ENCODE data around the gene ACER1.
"Not testable (repeated sequence)": the region's sequence is repeated elsewhere in the genome, so short reads cannot be mapped to it uniquely, and the experiment has no call there.

ACER1 gene

GRCh38 chr19:6355321-6356040 is 22.1 kb upstream of the ACER1 start:
- H3K79me2 ChIP-seq (ENCODE audit: control insufficient read depth, insufficient read depth, low read length, unreplicated experiment); H3K27me3 ChIP-seq (ENCODE audit: insufficient read depth, low read length); H3K4me1 ChIP-seq (ENCODE audit: control insufficient read depth, insufficient read depth, low read length, unreplicated experiment); H3K27ac ChIP-seq (ENCODE audit: low read depth, low read length); H2AFZ ChIP-seq (ENCODE audit: low read length, unreplicated experiment); H3K36me3 ChIP-seq (ENCODE audit: insufficient read depth, low read length); H3K4me3 ChIP-seq (ENCODE audit: low read depth, low read length): not testable (repeated sequence)

- H3K4me3 ChIP-seq (ENCODE audit: low read depth, low read length) = no peak overlapping the region
- H3K27me3 ChIP-seq (ENCODE audit: insufficient read depth, low read length) = no peaks in the 10 kb centered on the region
- H3K36me3 ChIP-seq (ENCODE audit: insufficient read depth, low read length) = no peaks in the 10 kb centered on the region
- H3K27ac ChIP-seq (ENCODE audit: low read depth, low read length) = no peak overlapping the region
- H3K4me1 ChIP-seq (ENCODE audit: control insufficient read depth, insufficient read depth, low read length, unreplicated experiment) = no peaks in the 10 kb centered on the region
- H2AFZ ChIP-seq (ENCODE audit: low read length, unreplicated experiment) = no peak overlapping the region
- no peaks in the 10 kb centered on the region for H3K79me2 ChIP-seq (ENCODE audit: control insufficient read depth, insufficient read depth, low read length, unreplicated experiment)
These were observed 20.8 kb upstream of the ACER1 start for GRCh38 chr19:6354098-6354674.

- Histone ChIP-seq H3K27me3 (ENCODE audit: insufficient read depth, low read length) (no peaks in the 10 kb centered on the region), H3K4me3 (ENCODE audit: low read depth, low read length) (no peak overlapping the region), H3K27ac (ENCODE audit: low read depth, low read length) (no peak overlapping the region), H2AFZ (ENCODE audit: low read length, unreplicated experiment) (no peak overlapping the region), H3K79me2 (ENCODE audit: control insufficient read depth, insufficient read depth, low read length, unreplicated experiment) (no peaks in the 10 kb centered on the region), H3K4me1 (ENCODE audit: control insufficient read depth, insufficient read depth, low read length, unreplicated experiment) (no peaks in the 10 kb centered on the region), H3K36me3 (ENCODE audit: insufficient read depth, low read length) (no peaks in the 10 kb centered on the region)
These were observed 19.2 kb upstream of the ACER1 start for GRCh38 chr19:6352381-6353165.

GRCh38 chr19:6350688-6351087 is 17.3 kb upstream of the ACER1 start:
- Histone ChIP-seq H3K4me1 (ENCODE audit: control insufficient read depth, insufficient read depth, low read length, unreplicated experiment) (no peaks in the 10 kb centered on the region), H3K36me3 (ENCODE audit: insufficient read depth, low read length) (no peaks in the 10 kb centered on the region), H3K4me3 (ENCODE audit: low read depth, low read length) (no peak overlapping the region), H2AFZ (ENCODE audit: low read length, unreplicated experiment) (no peak overlapping the region), H3K27me3 (ENCODE audit: insufficient read depth, low read length) (no peaks in the 10 kb centered on the region), H3K79me2 (ENCODE audit: control insufficient read depth, insufficient read depth, low read length, unreplicated experiment) (no peaks in the 10 kb centered on the region), H3K27ac (ENCODE audit: low read depth, low read length) (no peak overlapping the region)

GRCh38 chr19:6349271-6349670 is 15.9 kb upstream of the ACER1 start:
- not testable (repeated sequence) for H3K4me3 ChIP-seq (ENCODE audit: low read depth, low read length); H3K27me3 ChIP-seq (ENCODE audit: insufficient read depth, low read length); H2AFZ ChIP-seq (ENCODE audit: low read length, unreplicated experiment); H3K36me3 ChIP-seq (ENCODE audit: insufficient read depth, low read length); H3K27ac ChIP-seq (ENCODE audit: low read depth, low read length); H3K4me1 ChIP-seq (ENCODE audit: control insufficient read depth, insufficient read depth, low read length, unreplicated experiment); H3K79me2 ChIP-seq (ENCODE audit: control insufficient read depth, insufficient read depth, low read length, unreplicated experiment)

DNA sequence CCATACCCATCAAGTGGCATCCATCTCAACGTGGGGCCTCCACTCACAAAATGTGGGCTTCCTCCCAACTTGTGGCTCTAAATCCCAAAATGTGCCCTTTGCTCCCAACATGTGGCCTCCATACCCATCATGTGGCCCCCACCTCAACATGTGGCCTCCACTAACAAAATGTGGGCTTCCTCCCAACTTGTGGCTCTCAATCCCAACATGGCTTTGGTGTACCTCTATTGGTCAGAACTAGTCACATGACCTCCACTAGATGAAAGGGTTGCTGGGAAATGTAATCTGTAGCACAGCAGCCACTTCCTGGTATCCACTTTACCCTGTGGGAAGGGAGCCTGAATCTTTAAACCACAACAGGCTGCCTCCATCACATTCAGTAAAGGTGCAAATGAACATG is 10.1 kb upstream of the ACER1 start:
- Histone ChIP-seq H3K79me2 (ENCODE audit: control insufficient read depth, insufficient read depth, low read length, unreplicated experiment) (no peaks in the 10 kb centered on the region), H3K27me3 (ENCODE audit: insufficient read depth, low read length) (no peaks in the 10 kb centered on the region), H3K4me3 (ENCODE audit: low read depth, low read length) (no peak overlapping the region), H3K27ac (ENCODE audit: low read depth, low read length) (no peak overlapping the region), H3K36me3 (ENCODE audit: insufficient read depth, low read length) (no peaks in the 10 kb centered on the region), H2AFZ (ENCODE audit: low read length, unreplicated experiment) (no peak overlapping the region), H3K4me1 (ENCODE audit: control insufficient read depth, insufficient read depth, low read length, unreplicated experiment) (no peaks in the 10 kb centered on the region)

- Histone ChIP-seq H3K36me3 (ENCODE audit: insufficient read depth, low read length) (no peaks in the 10 kb centered on the region), H3K27ac (ENCODE audit: low read depth, low read length) (no peak overlapping the region), H2AFZ (ENCODE audit: low read length, unreplicated experiment) (no peak overlapping the region), H3K4me1 (ENCODE audit: control insufficient read depth, insufficient read depth, low read length, unreplicated experiment) (no peaks in the 10 kb centered on the region), H3K4me3 (ENCODE audit: low read depth, low read length) (no peak overlapping the region), H3K79me2 (ENCODE audit: control insufficient read depth, insufficient read depth, low read length, unreplicated experiment) (no peaks in the 10 kb centered on the region), H3K27me3 (ENCODE audit: insufficient read depth, low read length) (no peaks in the 10 kb centered on the region)
These were observed 7.2 kb upstream of the ACER1 start for GRCh38 chr19:6340493-6341201.

GRCh38 chr19:6334490-6335285 is 1.3 kb upstream of the ACER1 start:
- Histone ChIP-seq H3K36me3 (ENCODE audit: insufficient read depth, low read length) (no peaks in the 10 kb centered on the region), H3K27me3 (ENCODE audit: insufficient read depth, low read length) (no peaks in the 10 kb centered on the region), H2AFZ (ENCODE audit: low read length, unreplicated experiment) (no peak overlapping the region), H3K27ac (ENCODE audit: low read depth, low read length) (no peak overlapping the region), H3K4me1 (ENCODE audit: control insufficient read depth, insufficient read depth, low read length, unreplicated experiment) (no peaks in the 10 kb centered on the region), H3K79me2 (ENCODE audit: control insufficient read depth, insufficient read depth, low read length, unreplicated experiment) (no peaks in the 10 kb centered on the region), H3K4me3 (ENCODE audit: low read depth, low read length) (no peak overlapping the region)

GRCh38 chr19:6326815-6327214 is 6.6 kb downstream of the ACER1 start:
- Histone ChIP-seq H3K79me2 (ENCODE audit: control insufficient read depth, insufficient read depth, low read length, unreplicated experiment) (no peaks in the 10 kb centered on the region), H3K27ac (ENCODE audit: low read depth, low read length) (no peak overlapping the region), H2AFZ (ENCODE audit: low read length, unreplicated experiment) (no peak overlapping the region), H3K4me3 (ENCODE audit: low read depth, low read length) (no peak overlapping the region), H3K4me1 (ENCODE audit: control insufficient read depth, insufficient read depth, low read length, unreplicated experiment) (no peaks in the 10 kb centered on the region), H3K27me3 (ENCODE audit: insufficient read depth, low read length) (peaks cover 6% of the 10 kb centered on the region; the same call in 1 of the 2 replicates), H3K36me3 (ENCODE audit: insufficient read depth, low read length) (no peaks in the 10 kb centered on the region)

DNA sequence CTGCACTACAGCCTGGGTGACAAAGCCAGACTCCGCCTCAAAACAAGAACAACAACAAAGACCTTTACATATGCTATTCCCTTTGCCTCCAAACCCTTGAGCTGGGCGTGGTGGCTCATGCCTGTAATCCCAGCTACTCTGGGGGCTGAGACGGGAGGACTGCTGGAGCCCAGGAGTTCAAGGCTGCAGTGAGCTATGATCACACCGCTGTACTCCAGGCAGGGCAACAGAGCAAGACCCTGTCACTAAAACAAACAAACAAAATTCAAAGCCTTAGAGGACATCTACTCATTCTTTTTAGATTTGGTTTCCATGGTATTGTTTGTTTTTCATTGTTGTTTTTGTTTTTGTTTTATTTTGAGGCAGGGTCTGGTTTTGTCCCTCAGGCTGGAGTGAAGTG is 7.8 kb downstream of the ACER1 start:
- peaks cover 6% of the 10 kb centered on the region; the same call in 1 of the 2 replicates for H3K27me3 ChIP-seq (ENCODE audit: insufficient read depth, low read length)
- H3K27ac ChIP-seq (ENCODE audit: low read depth, low read length) = no peak overlapping the region
- no peaks in the 10 kb centered on the region for H3K4me1 ChIP-seq (ENCODE audit: control insufficient read depth, insufficient read depth, low read length, unreplicated experiment)
- H3K4me3 ChIP-seq (ENCODE audit: low read depth, low read length) = no peak overlapping the region
- no peaks in the 10 kb centered on the region for H3K79me2 ChIP-seq (ENCODE audit: control insufficient read depth, insufficient read depth, low read length, unreplicated experiment)
- no peak overlapping the region for H2AFZ ChIP-seq (ENCODE audit: low read length, unreplicated experiment)
- H3K36me3 ChIP-seq (ENCODE audit: insufficient read depth, low read length) = no peaks in the 10 kb centered on the region

Data from ACC112 (cell line).